SH-SY5Y (cell line): ENCODE measurements around the gene LRFN5.

Experiments used
- GATA2 ChIP-seq: IDR thresholded peaks from 2 replicates; pipeline ENCODE4 v1.6.1; 2011; ENCODE audit warnings: mild to moderate bottlenecking, low read depth, low read length
- GATA3 ChIP-seq: IDR thresholded peaks from 2 replicates; pipeline ENCODE4 v1.6.1; 2011; ENCODE audit warnings: low read depth, mild to moderate bottlenecking, low read length, moderate library complexity

DNA sequence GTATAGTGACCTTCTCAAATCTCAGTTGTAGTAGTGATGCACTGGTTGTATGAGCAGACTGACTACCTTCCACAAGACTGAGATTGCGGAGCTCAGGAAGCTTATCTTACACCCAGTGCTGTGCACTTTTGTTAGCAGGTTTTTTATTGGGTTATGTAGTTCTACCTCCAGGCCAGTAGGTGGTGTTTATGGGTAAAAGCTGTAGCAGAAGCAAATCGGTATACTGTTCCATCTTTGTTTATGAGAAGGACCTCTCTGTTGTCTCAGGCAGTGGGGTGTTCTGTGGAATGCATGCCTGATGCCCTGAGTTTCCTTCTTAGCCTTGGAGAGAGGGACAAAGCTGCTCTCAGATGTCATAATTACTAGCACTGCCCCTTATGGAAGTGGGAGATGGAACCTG lies 217.8 kb downstream of the LRFN5 start:
- no peak for TF ChIP-seq GATA2
- TF ChIP-seq GATA3 = no peak
